Fibroblast of skin of scalp (primary cell): ENCODE data around the gene NKX3-2.

Source experiments
- DNase-seq: peaks from one replicate; pipeline ENCODE4 v3.0.0-alpha.2; 2013

NKX3-2 gene

DNA sequence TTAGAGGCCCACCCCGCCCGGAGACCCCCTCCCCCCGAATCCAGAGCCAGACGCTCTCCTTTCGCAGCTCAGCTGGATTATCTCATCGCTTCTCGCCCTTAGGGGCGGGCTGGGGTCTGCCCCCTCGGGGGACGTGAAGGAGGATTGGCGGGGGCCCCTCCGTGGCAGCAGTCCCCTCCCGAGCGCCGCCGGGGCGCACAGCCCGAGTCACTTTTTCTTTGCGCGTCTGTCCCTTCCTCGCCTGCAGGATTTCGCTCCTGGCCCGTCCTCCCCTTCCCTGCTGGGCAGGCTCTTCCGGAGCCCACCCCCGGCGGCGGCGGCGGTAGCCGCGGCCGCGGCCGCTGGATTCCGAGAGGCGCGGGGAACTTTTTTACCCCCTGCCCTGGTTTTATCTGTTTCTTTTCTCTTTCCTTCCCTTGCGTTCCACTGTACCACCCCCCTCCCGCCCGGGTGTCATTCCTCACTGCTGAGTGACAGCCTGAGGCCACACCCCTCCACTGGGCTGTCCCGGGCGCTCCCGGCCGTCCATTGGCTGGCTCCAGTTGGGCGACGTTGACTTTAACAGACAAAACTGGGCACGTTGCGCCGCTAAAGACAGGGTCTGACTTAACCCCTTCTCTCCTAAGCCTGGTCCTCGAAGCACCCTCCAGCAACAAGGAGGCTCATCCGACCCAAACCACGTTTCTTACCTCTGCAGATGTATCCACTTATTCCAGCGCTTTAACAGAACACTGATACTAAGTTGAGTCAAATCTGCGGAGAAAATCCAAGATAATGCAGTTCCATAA is 492 bp upstream of the NKX3-2 start:
- peak; percentile 71 for DNase-seq

- DNase-seq = no peak
These were observed 1.1 kb downstream of the NKX3-2 start for GRCh38 chr4:13543032-13543838.

- DNase-seq = no peak
These were observed 1.7 kb downstream of the NKX3-2 start for GRCh38 chr4:13542577-13543031.

- no peak for DNase-seq
These were observed 2.4 kb downstream of the NKX3-2 start for GRCh38 chr4:13541720-13542576.

DNA sequence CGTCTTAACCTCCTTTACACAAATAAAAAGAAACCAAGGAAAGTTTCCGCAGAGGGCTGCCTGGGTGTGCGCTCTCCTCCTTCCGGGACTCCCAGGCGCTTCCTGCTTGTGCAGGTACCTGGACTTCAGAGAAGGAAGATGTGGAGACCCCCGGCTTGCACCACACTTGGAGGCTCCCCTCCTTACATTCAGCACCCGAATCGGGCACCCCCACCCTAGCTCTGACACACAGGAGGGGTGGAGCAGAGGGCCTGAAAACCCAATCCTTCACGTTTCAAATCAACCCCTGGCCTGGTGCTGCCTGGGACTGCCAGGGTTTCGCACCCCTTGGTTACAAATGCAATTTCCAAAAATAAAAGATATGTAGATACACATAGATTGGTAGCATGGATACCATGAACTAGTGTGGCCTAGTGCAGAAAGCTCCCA is 3.1 kb downstream of the NKX3-2 start:
- no peak for DNase-seq

DNA sequence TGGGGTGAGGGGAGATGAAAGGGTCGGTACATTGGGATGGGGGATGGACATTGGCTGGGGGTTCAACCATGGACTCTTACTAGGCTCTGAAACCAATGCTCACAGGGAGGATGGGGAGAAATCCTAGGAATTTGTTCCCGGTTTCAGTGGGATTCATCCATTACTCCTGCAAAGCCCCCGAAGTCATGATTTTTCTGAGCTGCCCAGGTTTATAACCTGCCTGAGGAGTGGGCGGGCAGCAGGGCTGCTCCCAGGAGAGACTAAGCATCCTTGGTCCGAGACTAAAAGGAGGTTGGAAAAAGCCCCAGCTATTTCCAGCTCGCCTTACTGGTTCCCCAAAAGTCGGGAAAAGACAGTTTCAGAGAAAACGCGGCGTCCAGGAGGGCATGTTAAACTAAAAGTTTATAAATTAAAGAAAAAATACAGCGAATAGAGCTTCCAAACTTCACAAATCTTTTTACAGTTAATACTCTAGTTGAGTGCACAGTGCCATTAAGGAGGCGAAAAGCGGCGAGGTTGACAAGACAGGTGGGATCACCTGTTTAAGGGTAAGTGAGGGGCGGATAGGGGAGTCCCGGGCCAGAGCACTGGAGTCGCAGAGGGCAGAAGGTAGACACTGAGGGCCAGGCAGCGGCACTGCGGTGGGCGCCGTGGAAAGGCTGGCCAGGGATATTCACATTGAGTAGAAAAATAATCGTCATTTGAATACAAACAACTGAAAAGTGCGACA is 3.7 kb downstream of the NKX3-2 start:
- DNase-seq = no peak

DNA sequence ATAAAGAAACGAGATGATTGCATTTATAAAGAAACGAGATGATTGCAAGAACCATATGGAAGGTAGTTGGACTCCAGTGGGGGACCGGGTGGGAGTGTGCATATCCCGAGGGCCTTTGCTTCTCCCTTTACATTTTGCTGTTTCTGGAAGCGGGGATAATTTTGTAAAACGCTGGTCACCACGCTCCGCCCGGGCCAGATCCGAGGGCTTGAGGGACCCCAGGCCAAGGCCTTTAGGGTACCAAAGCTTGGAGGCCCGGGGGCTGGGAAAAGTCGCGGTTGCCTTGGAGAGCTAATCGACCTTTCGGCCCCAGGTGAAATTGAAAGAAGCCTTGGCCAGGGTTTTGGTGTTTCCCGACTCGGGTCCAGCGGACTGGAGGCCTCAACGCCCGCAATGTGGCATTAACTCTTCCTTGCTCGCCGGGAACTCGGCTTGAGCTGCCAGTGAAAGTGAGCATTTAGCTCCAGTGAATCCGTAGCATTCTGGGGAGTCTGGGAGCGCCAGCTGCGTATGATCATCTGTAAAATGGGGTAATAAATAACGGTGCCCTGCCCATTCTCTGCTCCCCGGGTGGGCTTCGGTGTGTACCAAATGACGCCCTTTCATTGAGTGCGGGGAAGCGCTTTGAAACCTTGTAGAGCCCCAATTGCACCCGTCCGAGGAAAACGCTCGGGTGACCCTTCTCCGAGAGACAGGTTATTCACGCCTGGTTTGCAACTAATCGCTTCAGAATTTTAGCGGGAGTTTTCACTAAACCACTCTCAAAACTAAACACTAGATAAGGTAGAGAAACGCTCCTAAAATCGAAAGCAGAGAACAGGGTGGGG is 4.5 kb downstream of the NKX3-2 start:
- no peak for DNase-seq

DNA sequence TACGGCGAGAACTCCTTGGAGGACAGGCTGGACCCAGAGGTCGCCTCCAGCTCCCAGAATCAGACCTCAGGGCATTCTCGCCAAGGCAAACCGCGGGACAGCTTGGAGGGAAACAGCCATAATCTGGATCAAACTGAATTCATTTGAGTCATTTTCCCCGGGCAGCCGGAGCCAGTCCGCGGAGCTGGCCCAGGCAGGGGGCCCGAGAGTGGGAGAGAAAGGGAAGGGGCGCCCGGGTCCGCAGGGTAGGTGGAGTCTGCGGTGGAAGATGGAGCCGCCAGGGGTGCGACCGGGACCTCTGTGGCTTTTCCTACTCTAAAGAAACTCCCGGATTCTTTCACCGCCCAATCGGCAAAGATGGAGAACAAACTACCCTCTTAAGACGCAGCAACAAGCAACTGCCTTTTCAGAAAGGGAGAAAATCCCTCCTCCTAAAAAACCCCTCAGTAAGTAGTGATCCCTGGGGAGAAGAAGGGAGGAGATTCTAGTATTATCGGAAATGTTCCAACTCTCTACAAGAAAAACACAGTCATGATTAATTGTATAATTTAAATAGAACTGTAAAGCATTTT is 5.2 kb downstream of the NKX3-2 start:
- no peak for DNase-seq

GRCh38 chr4:13538427-13538973 is 5.8 kb downstream of the NKX3-2 start:
- DNase-seq = no peak

- no peak for DNase-seq
These were observed 6.5 kb downstream of the NKX3-2 start for GRCh38 chr4:13537832-13538177.

DNA sequence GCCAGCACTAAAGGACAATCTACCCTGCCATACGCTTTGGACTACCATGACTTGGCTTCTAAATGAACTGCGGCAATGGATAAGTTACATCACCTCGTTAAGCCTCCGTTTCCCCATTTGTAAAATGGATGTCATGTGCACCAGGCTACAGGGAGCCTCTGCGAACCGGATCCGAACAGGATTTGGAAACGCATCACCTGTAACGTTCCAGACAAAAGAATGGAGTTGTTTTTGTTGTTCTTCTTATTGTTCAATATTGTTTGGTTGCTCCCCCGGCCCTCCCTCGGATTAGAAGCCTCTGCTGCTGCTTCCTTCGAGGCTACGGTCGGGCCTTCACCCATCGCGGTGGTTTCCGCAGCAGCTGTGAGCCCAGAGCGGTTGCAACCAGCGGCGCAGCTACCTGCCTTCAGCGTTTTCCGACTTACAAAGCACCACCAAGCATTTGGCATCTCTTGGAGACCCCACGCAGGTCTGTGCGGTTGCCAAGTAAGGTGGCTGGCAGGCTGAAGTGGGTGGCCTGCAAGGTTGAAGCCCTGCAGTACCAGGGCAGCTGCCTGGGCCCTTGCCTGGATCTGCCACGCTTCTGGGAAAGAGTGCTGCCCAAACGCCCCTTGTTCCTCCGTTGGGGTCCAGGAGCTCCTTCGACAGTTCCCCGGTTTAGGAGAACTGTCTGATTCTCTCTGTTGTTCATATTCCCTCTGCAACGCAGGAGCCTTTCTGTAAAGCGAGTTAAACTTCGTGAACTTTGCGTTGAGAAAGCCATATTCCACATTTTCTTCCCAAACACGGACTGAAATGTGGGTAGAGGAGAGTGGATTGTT is 7.1 kb downstream of the NKX3-2 start:
- no peak for DNase-seq

GRCh38 chr4:13536607-13537006 is 7.7 kb downstream of the NKX3-2 start:
- no peak for DNase-seq

DNA sequence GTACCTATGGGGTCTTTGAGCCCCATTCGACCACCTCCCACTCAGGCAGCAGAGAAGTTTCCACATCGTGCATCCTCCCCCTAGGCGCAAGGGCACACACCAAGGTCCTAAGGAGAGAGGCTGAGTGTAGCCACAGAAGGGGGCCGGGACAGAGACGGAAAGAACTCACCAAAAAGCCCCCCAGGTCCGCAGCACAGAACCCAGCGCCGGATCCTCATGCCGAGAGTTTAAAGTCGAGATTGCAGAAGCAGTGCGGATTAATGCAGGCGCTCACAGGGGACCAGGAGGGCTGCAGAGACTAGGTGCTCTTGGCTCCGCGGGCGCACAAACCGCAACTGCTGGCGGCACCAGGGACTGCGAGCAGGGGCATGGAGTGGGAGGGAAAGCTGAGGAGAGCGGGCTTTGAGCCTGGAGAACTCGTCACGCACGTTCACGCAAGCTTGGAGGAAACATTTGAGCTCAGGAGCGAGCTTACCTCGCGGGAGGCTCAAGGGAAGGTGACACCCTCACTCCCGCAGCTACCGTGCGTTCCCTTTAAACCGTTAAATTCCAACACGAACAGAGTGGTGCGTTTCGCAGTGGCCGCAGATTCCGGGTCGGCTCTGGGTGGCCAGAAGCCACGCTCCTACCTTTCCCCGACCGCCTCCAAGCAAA is 8.5 kb downstream of the NKX3-2 start:
- DNase-seq = no peak

DNA sequence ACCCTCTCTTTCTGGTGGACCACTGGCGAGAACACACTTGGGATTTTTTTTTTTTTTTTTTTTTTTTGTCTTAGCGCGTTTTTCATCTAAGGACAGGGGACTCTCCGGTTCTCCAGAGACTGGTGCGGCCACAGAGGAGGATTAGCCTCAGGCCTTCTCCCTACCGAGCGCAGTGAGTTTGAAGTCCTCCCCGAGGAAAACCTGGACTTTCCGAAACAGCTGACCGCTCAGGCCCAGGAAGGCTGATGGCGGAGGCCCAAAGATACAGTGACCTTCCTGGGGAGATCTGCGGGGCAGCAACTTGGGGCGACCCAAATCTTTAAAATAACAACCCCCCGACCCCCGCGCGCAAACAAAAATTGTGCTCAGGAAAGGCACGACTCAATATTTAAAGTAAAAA is 9.2 kb downstream of the NKX3-2 start:
- DNase-seq = no peak

DNA sequence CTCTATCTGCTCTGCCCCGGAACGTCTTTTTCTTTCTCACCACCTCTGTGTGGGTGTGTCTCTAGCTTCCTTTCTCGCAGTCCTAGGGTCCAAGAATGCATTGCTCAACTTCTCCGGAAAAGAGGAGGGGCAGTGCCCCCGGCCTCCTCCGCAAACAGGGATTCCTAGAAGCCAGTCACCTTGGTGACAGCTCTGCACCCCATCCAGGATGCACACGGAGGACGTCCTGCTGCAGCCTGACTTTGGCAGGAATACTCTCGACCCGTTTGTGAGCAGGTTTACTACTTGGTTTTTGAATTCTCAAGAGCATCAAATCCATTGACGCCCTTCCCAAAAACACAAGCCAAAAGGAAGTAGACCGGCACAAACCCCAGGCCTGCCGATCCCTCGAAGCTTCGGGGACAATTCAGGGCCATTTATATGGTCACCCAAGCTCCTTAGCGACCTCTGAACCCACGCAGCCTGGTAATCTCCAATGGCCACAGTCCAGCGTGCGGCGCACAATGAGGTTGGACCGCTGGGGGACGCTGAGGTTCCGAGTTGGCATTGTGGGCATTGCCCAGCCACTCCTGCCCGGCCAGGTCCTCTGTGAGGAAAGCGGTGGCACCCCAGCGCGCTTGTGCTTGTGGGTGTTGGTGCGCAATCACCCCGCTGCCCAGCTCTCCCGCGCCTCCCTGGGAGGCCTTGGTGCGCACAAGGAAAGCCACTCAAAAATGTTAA is 9.8 kb downstream of the NKX3-2 start:
- no peak for DNase-seq

- no peak for DNase-seq
These were observed 10.5 kb downstream of the NKX3-2 start for GRCh38 chr4:13533670-13534343.

DNA sequence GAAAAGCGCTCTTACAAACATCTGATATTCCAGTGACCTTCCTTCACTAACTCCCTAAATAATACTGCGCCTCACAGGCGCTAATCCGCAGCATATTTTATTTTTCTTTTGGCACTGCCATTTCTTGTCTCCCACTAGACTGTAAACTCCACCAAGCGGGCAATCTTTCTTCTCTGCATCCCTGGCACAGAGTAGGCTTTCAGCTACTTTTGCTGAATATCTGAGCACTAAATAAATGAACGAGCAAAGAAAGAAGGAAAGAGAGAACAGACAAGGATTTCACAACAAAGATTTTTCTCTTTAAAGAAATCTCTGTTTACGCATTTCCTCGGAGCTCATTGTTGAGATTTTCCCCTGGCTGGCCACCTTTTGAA is 12.7 kb downstream of the NKX3-2 start:
- no peak for DNase-seq
